Embryonic facial prominence (tissue), 1 donor: ENCODE results near the gene SCAI.
"Not testable (repeated sequence)": the region's sequence is repeated elsewhere in the genome, so short reads cannot be mapped to it uniquely, and the experiment has no call there.

Experiments
- DNase-seq: peaks from one replicate; pipeline ENCODE4 v3.0.0-alpha.2; 2016; ENCODE audit errors: extremely low spot score

SCAI gene

DNA sequence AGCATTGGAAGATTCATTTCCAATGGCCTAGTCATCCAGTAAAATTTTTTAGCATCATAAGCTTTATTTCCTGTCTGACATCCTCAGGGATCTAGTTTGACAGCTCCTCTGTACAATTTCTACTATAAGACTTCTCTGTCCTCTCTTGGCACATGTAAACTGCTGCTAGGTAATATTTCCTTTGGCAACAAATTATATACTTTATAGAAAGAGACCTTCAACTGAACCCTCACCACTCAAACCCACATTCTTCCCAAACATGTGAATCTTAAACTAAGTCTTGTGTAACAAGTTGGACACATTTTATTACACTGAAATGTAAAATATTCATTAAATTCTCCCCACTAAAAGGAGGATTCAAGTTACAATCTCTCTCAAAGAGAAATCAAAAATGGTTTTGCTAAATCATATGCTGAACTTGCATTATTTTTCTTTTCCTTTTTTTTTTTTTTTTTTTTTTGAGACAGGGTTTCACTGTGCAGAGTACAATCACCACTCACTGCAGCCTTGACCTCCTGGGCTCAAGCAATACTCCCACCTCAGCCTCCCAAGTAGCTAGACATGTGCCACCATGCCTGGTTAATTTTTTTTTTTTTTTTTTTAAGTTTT, 36.9 kb downstream of the SCAI start:
- DNase-seq = peak; percentile 71

DNA sequence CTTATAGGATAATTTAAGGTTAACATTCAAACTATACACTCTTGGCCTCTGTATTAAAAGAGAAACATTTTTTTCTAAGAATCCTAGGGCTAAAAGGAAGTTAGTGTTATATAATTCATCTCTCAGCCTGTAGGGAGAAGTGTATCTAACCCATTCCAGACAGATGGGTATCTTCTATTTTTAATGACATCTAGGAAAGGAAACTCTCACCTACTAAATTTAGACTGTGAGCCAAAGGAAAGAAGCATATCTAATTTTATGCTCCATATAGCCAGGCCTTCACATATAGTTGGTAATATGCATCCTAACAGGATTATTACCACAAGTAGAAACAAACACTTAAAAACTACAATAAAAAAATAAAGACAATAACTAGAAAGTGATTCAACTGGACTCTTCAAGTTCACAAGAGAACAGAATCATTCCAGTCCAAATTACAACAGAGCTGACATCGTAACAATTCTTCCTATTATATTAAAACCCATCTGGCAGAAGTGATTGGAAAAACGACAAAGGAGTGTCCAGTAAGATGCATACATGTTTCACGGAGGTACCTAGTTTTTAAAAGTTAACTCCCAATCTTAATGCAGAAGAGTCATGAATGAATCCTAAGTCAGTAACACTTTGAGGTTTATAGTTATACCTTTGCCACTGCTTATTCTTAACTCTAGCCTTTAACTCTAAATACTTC, 39.4 kb downstream of the SCAI start:
- no peak for DNase-seq

- DNase-seq = no peak
Measured at GRCh38 chr9:125103021-125103420, 40.3 kb downstream of the SCAI start.

- DNase-seq = no peak
Measured at GRCh38 chr9:125100822-125101221, 42.5 kb downstream of the SCAI start.

DNA sequence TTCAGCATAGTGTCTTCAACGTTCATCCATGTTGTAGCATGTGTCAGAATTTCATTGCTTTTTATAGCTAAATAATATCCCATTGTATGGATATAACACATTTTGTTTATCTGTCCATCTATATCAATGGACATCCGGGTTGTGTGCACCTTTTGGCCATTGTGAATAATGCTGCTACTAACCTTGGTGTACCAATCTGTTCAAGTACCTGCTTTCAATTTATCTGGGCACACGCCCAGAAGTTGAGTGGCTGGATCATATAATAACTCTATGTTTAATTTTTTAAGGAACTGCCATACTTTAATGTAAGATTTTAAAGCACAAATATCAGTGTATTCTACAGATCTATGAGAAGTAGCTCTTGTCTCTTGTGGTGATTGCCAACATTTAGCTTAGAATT, 43.5 kb downstream of the SCAI start:
- no peak for DNase-seq

DNA sequence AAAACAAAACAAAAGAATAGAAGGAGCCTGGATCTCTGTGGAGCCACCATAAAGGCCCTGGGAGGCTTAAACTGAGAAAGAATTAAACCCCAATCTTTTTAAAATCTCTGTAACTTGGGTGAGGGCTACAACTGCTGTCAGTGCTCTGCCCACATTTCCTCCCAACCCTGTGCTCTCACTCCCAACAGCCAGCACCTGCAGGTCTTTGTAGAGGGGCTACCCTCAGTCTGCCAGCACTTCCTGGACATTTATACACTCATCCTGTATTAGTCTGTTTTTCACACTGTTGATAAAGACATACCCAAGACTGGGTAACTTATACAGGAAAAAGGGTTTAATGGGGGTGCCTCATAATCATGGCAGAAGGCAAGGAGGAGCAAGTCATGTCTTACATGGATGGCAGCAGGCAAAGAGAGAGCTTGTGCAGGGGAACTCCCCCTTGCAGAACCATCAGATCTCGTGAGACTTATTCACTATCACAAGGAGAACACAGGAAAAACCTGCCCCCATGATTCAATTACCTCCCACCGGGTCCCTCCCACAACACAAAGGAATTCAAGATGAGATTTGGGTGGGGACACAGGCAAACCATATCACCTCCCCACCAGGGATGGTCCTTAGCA, 47.4 kb downstream of the SCAI start:
- no peak for DNase-seq

DNA sequence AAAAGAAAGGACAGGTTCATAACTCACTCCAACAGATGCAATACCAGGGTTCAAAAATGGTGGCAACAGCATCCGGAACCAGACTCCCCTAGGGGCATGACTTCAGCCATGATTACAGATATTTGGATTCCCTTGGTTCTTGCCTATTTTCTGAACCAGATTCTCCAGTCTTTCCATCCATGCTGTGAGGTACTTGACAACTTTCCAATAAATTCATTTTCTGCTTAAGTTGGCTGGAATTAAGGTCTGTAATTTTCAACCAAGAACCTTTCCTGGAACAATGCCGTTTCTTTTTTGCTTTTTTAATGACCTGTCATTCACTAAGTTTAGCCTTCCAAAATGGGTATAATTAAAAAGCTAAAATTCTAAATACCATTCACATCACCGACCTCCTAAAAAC, 52.2 kb downstream of the SCAI start:
- no peak for DNase-seq

DNA sequence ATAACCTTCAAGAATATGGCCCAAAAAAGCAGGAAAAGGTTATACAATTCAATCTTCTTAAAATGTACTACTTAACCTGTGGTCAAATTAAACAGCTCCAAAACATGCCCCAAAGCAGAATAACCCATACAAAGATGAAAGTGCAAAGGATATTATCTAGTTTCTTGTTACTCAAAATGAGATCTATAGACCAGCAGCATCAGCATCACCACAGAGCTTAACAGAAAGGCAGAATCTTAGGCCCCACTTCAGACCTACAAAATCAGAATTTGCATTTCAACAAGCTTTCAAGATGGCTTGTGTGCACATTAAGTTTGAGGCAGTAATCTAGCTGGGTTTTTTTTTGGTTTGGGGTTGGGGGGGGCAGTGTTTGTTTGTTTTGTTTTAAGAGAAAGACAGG, 54.0 kb downstream of the SCAI start:
- no peak for DNase-seq

DNA sequence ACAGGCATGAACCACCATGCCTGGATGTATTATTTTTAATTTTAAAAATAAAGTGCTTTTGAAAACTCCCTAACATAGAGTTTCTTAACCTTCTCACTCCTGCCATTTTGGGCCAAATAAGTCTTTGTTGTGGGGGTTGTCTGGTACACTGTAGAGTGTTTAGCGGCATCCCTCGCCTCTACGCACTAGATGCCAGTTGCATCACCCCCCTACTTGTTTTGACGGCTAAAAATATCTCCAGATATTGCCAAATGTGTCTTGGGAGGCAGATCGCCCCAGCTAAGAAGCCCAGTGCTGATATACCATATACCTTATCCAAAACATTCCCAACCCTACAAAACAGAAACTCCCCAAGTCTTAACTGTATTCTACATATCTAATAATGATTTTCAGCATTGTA, 54.6 kb downstream of the SCAI start:
- DNase-seq = no peak

DNA sequence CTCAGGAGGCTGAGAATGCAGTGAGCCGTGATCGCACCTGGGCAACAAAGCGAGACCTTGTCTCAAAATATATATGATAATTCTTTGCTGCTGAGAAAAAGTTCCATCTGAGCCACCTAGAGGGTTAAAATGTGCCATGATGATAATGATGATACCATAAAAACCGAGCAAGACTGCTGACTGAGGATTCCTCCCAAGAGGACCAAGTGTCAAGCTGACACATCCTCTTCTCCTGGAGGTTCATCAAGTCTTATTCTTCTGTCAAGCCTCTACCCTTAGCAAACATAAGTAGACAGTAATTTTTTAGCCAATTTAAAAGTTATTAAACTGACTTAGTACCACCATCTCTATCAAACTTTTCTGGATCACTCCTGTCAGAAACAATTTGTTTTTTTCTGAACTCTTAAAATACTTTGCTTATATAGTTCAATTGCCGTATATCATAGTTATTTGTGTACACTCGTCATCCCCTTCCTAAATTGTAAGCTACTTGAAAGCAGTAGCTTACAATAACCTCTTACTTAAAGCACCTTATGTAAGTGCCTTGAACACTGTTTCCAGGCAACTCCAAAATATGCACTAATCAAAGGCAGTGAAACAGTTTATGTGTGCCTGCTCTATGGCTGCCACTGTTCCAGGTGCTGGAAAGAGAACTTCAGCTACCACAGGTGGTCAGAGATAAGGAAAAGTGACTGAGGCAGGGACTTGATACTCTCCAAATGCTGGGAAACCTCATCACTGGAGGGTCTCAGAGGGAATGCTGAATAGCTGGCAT, 57.4 kb downstream of the SCAI start:
- DNase-seq = no peak

GRCh38 chr9:125082197-125082596, 61.1 kb downstream of the SCAI start:
- DNase-seq = not testable (repeated sequence)

GRCh38 chr9:125080797-125081196, 62.5 kb downstream of the SCAI start:
- not testable (repeated sequence) for DNase-seq

- DNase-seq = no peak
Measured at GRCh38 chr9:125079931-125080330, 63.4 kb downstream of the SCAI start.

GRCh38 chr9:125075997-125076396, 67.3 kb downstream of the SCAI start:
- no peak for DNase-seq

DNA sequence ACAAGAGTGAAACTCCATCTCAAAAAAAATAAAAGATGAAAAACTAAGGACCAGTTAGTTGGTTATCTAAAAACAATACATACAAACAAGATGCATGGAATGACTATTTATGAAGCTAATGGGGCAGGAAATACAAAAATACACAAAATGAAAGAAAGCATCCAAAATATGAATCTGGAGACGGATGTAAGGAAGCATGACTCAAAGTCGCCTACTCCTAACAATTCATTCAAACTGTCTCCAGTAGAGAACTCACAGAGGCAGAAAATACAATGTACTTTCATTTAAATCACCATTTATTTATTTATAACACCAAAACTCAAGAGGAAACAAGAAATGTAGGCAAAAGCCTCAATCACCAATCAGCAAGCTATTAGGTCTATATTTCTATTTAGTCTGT, 68.4 kb downstream of the SCAI start:
- DNase-seq = no peak

GRCh38 chr9:125066839-125067619, 76.3 kb downstream of the SCAI start:
- DNase-seq = peak; percentile 16

DNA sequence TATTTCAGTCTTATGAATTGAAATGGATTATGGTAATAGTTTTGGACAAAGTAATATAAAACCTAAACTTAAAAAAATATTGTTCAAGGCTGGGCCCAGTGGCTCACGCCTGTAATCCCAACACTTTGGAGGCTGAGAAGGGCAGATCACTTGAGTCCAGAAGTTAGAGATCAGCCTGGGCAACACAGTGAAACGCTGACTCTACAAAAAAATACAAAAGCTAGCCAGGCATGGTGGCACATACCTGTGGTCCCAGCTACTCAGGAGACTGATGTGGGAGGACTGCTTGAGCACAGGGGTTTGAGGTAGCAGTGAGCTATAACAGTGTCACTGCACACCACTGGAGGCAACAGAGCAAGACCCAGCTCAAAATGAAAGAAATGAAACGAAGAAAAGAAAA, 81.9 kb downstream of the SCAI start:
- no peak for DNase-seq

- DNase-seq = no peak
Measured at GRCh38 chr9:125049212-125050049, 93.9 kb downstream of the SCAI start.

DNA sequence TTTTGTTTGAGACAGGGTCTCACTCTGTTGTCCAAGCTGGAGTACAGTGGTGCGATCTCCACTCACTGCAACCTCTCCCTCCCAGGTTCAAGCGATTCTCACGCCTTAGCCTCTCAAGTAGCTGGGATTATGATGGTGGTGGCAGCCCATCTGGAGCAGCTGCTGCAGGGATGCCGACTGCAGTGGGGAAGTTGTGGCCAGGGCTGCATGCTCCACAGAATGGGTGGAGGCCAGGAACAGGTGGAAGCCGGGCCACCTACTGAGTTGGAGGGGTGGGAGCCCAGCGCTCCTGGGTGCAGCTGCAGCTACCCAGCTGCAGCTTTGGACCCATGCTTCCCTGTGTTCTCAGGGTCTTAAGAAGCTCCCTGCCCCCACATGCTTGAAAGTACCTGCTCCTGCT, 99.7 kb downstream of the SCAI start:
- no peak for DNase-seq

DNA sequence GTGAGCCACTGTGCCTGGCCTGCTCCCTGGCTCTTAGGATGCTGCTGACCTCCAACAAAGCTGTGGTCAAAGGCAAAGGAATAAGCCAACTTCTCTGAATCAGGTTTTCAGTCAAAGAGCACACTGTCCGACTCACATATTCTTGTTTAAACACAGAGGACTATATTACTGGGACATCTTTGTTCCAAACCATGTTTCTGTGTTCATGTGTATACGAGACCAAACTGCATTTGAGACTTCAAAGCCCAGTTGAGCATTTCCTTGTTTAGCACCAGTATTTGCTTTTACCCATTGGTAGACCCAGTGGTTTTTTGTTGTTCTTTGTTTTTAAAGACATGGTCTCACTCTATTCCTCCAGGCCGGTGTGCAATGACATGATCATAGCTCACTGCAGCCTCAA, 100.2 kb downstream of the SCAI start:
- no peak for DNase-seq

DNA sequence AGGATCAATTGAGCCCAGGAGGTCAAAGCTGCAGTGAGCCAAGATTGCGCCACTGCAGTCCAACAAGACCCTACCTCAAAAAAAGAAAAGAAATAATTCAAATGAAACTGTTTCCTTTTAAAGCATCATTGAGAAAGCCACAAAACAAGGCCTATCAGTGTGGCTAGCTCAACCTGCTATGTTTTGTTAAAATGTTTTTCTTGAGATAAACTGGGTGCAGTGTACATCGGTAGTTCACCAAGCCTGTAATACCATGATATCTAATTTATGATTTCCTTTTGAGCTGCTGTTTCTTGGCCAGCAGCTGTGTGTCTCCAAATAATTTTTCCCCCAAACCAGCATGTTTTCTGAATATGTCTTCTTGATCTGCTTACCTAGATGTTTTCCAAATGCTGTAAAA, 105.2 kb downstream of the SCAI start:
- no peak for DNase-seq
